ENCODE measurements around the gene ATRAID. TPM values are rescaled to one million over a fixed set of nuclear protein-coding genes. Genes with fewer than 3 reads are reported as not detected.

Gene ATRAID
- total and polyA plus RNA-seq, 4 donors = 44.9 to 77.5 (median 48.9) TPM

- WGBS = 81% methylated on average over 6 of the region's 6 CpGs
- H3K27me3 ChIP-seq (ENCODE audit: control insufficient read depth in 4 of 4, insufficient read depth in 4 of 4, low read length in 3 of 4) = no peaks in the 10 kb centered on the region
- DNase-seq (ENCODE audit: low spot score) = no peak
- peak overlapping the region; percentile 49 to 51 for H3K27ac ChIP-seq (ENCODE audit: low read depth in 1 of 2, low read length in 2 of 2)
- no peak for TF ChIP-seq HNF4A (conservative IDR thresholded peaks at IDR 0.05)
- TF ChIP-seq ZBTB33 (IDR thresholded peaks at IDR 0.05) = no peak
- TF ChIP-seq RAD21 (IDR thresholded peaks at IDR 0.05) = no peak
- TF ChIP-seq HNF4G (IDR thresholded peaks at IDR 0.05) = no peak
- no peak for TF ChIP-seq TAF1 (conservative IDR thresholded peaks at IDR 0.05)
- TF ChIP-seq, protein P1, sequence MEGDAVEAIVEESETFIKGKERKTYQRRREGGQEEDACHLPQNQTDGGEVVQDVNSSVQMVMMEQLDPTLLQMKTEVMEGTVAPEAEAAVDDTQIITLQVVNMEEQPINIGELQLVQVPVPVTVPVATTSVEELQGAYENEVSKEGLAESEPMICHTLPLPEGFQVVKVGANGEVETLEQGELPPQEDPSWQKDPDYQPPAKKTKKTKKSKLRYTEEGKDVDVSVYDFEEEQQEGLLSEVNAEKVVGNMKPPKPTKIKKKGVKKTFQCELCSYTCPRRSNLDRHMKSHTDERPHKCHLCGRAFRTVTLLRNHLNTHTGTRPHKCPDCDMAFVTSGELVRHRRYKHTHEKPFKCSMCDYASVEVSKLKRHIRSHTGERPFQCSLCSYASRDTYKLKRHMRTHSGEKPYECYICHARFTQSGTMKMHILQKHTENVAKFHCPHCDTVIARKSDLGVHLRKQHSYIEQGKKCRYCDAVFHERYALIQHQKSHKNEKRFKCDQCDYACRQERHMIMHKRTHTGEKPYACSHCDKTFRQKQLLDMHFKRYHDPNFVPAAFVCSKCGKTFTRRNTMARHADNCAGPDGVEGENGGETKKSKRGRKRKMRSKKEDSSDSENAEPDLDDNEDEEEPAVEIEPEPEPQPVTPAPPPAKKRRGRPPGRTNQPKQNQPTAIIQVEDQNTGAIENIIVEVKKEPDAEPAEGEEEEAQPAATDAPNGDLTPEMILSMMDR (IDR thresholded peaks at IDR 0.05; ENCODE audit: low read depth, low read length, missing input control) = no peak
- TF ChIP-seq YY1 (IDR thresholded peaks at IDR 0.05) = no peak
- H3K9ac ChIP-seq (ENCODE audit: low read depth in 1 of 2, low read length in 2 of 2) = no peak overlapping the region
- H3K9me3 ChIP-seq (ENCODE audit: control insufficient read depth in 4 of 4, low read length in 3 of 4) = no peaks in the 10 kb centered on the region
- H3K36me3 ChIP-seq (ENCODE audit: control insufficient read depth in 4 of 4, insufficient read depth in 3 of 4, low read depth in 1 of 4, low read length in 3 of 4) = no peaks in the 10 kb centered on the region
- peaks cover 0 to 13% (median 6%) of the 10 kb centered on the region in 4 donors for H3K4me1 ChIP-seq (ENCODE audit: control insufficient read depth in 4 of 4, insufficient read depth in 4 of 4, low read length in 3 of 4)
- H3K4me3 ChIP-seq (ENCODE audit: low read depth in 1 of 3, low read length in 3 of 3) = no peak overlapping the region
Observed at GRCh38 chr2:27170581-27171337, 41.1 kb upstream of the ATRAID start.

- Histone ChIP-seq H3K27ac (ENCODE audit: low read depth in 1 of 2, low read length in 2 of 2) (peak overlapping the region; percentile 49 to 51), H3K9ac (ENCODE audit: low read depth in 1 of 2, low read length in 2 of 2) (no peak overlapping the region), H3K4me1 (ENCODE audit: control insufficient read depth in 4 of 4, insufficient read depth in 4 of 4, low read length in 3 of 4) (peaks cover 0 to 13% (median 6%) of the 10 kb centered on the region in 4 donors), H3K9me3 (ENCODE audit: control insufficient read depth in 4 of 4, low read length in 3 of 4) (no peaks in the 10 kb centered on the region), H3K4me3 (ENCODE audit: low read depth in 1 of 3, low read length in 3 of 3) (no peak overlapping the region), H3K27me3 (ENCODE audit: control insufficient read depth in 4 of 4, insufficient read depth in 4 of 4, low read length in 3 of 4) (no peaks in the 10 kb centered on the region), H3K36me3 (ENCODE audit: control insufficient read depth in 4 of 4, insufficient read depth in 3 of 4, low read depth in 1 of 4, low read length in 3 of 4) (no peaks in the 10 kb centered on the region)
- TF ChIP-seq RXRA (IDR thresholded peaks at IDR 0.05) = peak; percentile 65 to 92
- TF ChIP-seq RAD21 (IDR thresholded peaks at IDR 0.05) = peak; percentile 32 to 43
- no peak for TF ChIP-seq TAF1 (conservative IDR thresholded peaks at IDR 0.05)
- TF ChIP-seq SP1 (IDR thresholded peaks at IDR 0.05) = peak; percentile 67
- peak; percentile 98 for TF ChIP-seq FOXA2 (IDR thresholded peaks at IDR 0.05)
- TF ChIP-seq HNF4G (IDR thresholded peaks at IDR 0.05) = no peak
- TF ChIP-seq GABPA (IDR thresholded peaks at IDR 0.05 in 1 of 2, conservative IDR thresholded peaks at IDR 0.05 in 1 of 2) = no peak
- peak; percentile 64 for TF ChIP-seq REST (IDR thresholded peaks at IDR 0.05)
- TF ChIP-seq ZBTB33 (IDR thresholded peaks at IDR 0.05) = peak; percentile 71
- peak; percentile 82 for TF ChIP-seq MAX (IDR thresholded peaks at IDR 0.05)
- peak; percentile 81 to 88 for TF ChIP-seq JUND (IDR thresholded peaks at IDR 0.05)
- TF ChIP-seq, protein P2, sequence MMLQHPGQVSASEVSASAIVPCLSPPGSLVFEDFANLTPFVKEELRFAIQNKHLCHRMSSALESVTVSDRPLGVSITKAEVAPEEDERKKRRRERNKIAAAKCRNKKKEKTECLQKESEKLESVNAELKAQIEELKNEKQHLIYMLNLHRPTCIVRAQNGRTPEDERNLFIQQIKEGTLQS (IDR thresholded peaks at IDR 0.05) = peak; percentile 47
- TF ChIP-seq FOXA1 (IDR thresholded peaks at IDR 0.05) = peak; percentile 93
- TF ChIP-seq NR2F2 (IDR thresholded peaks at IDR 0.05) = peak; percentile 37
- TF ChIP-seq, protein P1 (IDR thresholded peaks at IDR 0.05; ENCODE audit: low read depth, low read length, missing input control) = no peak
- TF ChIP-seq YY1 (IDR thresholded peaks at IDR 0.05) = peak; percentile 71
- peak; percentile 45 to 76 for TF ChIP-seq HNF4A (conservative IDR thresholded peaks at IDR 0.05)
- TF ChIP-seq EGR1 (IDR thresholded peaks at IDR 0.05; ENCODE audit: low read depth in 2 of 2) = peak in 1 of 2 donors; percentile 38
- no peak for DNase-seq (ENCODE audit: low spot score)
- WGBS = 49% methylated on average over 8 of the region's 8 CpGs
Observed at GRCh38 chr2:27171351-27171848, 40.4 kb upstream of the ATRAID start.
